HL-60 (cell line): ENCODE data around the gene BICD2.

Experiments used
- DNase-seq, 2 experiments: peaks; one replicate each; pipeline ENCODE4 v3.0.0-alpha.2; 2010 to 2020; ENCODE audit warnings: low read depth in 1 of 2, low spot score in 1 of 2
- H3K27ac ChIP-seq: fragments of 250-450 bp; sonication (Bioruptor Pico); replicated peaks from 2 replicates; pipeline ENCODE4 v1.5.1; 2020; ENCODE audit warnings: mild to moderate bottlenecking, moderate library complexity
- H3K27me3 ChIP-seq: fragments of 250-450 bp; sonication (Bioruptor Pico); 2 replicates; pipeline ENCODE4 v1.5.1; 2021; ENCODE audit warnings: mild to moderate bottlenecking, moderate library complexity; ENCODE audit not compliant: insufficient read depth, poor library complexity, severe bottlenecking
- H3K4me3 ChIP-seq: replicated peaks from 2 replicates; pipeline ENCODE4 v1.5.1; 2011; ENCODE audit warnings: mild to moderate bottlenecking, control low read depth, low read length; ENCODE audit not compliant: insufficient read depth
- CTCF ChIP-seq: IDR thresholded peaks from one replicate; pipeline ENCODE4 v1.5.1; 2011; ENCODE audit warnings: low read length, control low read depth, inconsistent platforms; ENCODE audit not compliant: insufficient read depth
- GABPA ChIP-seq: IDR thresholded peaks from 2 replicates; pipeline ENCODE4 v1.6.1; 2012; ENCODE audit warnings: low read depth
- POLR2AphosphoS5 ChIP-seq: IDR thresholded peaks from 2 replicates; pipeline ENCODE4 v1.6.1; 2012; ENCODE audit warnings: low read depth
- SPI1 ChIP-seq: IDR thresholded peaks from 2 replicates; pipeline ENCODE4 v1.6.1; 2012; ENCODE audit warnings: low read depth, mild to moderate bottlenecking, borderline replicate concordance
- TF ChIP-seq, protein P1 (sequence below): IDR thresholded peaks from 2 replicates; pipeline ENCODE4 v1.6.1; 2012; ENCODE audit warnings: low read depth; ENCODE audit not compliant: insufficient replicate concordance

BICD2 gene

DNA sequence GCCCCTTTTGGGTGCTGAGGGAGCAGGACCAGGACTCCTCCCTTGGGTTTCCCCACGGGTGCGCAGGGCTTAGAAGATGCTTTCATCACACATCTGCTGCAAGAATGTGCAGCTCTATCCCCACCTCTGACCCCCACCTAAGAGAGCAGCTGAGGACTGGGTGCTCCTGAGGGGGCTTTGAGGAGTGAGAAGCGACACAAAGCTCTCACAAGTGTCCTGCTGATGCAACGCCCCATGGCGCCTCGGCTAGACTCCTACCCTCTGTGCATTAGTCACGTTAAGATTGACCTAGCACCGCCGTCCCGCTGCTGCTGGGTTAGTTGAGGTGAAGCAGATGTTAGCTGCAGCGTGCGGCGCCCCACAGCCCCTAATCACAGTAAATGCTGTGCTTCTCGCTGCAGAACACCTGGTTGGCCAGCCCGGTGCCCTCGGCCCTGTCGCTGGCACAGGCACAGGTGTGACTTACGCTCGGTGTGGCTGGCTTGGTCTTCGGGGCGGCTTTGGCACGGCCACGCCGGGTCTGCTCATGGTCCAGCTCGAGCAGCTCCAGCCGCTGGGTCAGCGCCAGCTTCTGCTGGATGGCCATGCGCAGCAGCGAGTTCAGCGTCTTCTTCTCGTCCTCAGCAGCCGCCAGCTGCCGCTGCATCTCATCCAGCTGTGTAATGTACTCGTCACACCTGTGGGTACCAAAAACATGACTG lies 49.7 kb downstream of the BICD2 start:
- no peak for DNase-seq
- Histone ChIP-seq H3K4me3 (no peak overlapping the region), H3K27ac (no peak overlapping the region), H3K27me3 (no peaks in the 10 kb centered on the region)
- TF ChIP-seq CTCF: no peak
- TF ChIP-seq POLR2AphosphoS5: no peak
- no peak for TF ChIP-seq SPI1
- TF ChIP-seq, protein P1, sequence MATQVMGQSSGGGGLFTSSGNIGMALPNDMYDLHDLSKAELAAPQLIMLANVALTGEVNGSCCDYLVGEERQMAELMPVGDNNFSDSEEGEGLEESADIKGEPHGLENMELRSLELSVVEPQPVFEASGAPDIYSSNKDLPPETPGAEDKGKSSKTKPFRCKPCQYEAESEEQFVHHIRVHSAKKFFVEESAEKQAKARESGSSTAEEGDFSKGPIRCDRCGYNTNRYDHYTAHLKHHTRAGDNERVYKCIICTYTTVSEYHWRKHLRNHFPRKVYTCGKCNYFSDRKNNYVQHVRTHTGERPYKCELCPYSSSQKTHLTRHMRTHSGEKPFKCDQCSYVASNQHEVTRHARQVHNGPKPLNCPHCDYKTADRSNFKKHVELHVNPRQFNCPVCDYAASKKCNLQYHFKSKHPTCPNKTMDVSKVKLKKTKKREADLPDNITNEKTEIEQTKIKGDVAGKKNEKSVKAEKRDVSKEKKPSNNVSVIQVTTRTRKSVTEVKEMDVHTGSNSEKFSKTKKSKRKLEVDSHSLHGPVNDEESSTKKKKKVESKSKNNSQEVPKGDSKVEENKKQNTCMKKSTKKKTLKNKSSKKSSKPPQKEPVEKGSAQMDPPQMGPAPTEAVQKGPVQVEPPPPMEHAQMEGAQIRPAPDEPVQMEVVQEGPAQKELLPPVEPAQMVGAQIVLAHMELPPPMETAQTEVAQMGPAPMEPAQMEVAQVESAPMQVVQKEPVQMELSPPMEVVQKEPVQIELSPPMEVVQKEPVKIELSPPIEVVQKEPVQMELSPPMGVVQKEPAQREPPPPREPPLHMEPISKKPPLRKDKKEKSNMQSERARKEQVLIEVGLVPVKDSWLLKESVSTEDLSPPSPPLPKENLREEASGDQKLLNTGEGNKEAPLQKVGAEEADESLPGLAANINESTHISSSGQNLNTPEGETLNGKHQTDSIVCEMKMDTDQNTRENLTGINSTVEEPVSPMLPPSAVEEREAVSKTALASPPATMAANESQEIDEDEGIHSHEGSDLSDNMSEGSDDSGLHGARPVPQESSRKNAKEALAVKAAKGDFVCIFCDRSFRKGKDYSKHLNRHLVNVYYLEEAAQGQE: no peak
- TF ChIP-seq GABPA: no peak

DNA sequence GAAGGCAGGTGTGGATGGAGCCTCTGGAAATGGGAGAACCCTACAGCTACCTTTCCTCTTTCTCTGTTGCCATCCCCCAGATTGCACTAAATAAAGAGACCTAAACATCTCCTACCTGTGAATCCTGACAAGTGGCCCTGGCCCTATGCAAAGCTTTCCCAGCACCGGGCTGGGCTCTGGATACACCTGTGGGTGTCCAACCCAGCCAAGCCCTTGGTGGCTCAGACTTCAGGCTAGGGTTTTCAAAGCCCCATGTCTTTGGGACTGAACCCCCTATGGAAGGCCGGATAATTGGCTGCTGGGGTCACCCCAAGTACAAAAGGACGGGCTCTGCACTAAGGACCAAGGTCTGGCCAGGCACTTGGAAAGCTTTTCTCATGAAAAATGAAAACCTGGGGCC lies 50.6 kb downstream of the BICD2 start:
- Histone ChIP-seq H3K4me3 (no peak overlapping the region), H3K27me3 (no peaks in the 10 kb centered on the region), H3K27ac (no peak overlapping the region)
- TF ChIP-seq POLR2AphosphoS5: no peak
- TF ChIP-seq CTCF: no peak
- no peak for TF ChIP-seq SPI1
- TF ChIP-seq, protein P1: no peak
- no peak for DNase-seq

DNA sequence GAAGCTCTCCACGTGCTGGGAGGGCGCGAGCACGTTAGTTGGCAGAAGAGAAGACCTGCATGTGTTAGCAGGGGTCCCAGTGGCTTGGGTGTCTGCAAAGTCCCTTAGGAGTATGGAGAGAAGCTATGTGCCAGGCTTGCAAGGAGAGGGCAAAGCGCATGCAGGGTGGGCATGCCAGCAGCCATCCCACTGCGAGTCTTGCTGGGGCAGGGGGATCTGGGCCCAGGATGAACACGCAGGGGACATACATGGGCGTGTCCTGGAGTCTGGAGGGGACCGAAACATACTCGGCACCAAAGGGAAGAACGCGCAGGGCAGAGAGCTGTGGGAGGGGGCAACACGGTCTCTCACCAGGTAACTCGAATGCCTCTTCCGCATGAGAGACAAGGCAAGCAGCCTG lies 51.1 kb downstream of the BICD2 start:
- Histone ChIP-seq H3K4me3 (no peak overlapping the region), H3K27me3 (no peaks in the 10 kb centered on the region), H3K27ac (no peak overlapping the region)
- TF ChIP-seq CTCF (no peak), GABPA (no peak), POLR2AphosphoS5 (no peak), SPI1 (no peak)
- TF ChIP-seq, protein P1: no peak
- DNase-seq: no peak
